Mammary epithelial cell (primary cell): ENCODE data around the gene CD99.

ENCODE experiments used
- EZH2 ChIP-seq: IDR thresholded peaks from 2 replicates; pipeline ENCODE4 v1.6.1; 2012; ENCODE audit warnings: low read length, inconsistent platforms, borderline replicate concordance
- TF ChIP-seq, protein P1 (sequence below), 2 donors: IDR thresholded peaks in 1 of 2; conservative IDR thresholded peaks in 1 of 2; 2 replicates each; pipeline ENCODE4 v1.5.1; 2011 to 2012; ENCODE audit warnings: inconsistent platforms in 2 of 2, low read length in 2 of 2, mild to moderate bottlenecking in 2 of 2, control low read depth in 1 of 2, low read depth in 1 of 2; ENCODE audit not compliant: insufficient read depth in 1 of 2; ENCODE audit errors: extremely low read depth in 1 of 2

DNA sequence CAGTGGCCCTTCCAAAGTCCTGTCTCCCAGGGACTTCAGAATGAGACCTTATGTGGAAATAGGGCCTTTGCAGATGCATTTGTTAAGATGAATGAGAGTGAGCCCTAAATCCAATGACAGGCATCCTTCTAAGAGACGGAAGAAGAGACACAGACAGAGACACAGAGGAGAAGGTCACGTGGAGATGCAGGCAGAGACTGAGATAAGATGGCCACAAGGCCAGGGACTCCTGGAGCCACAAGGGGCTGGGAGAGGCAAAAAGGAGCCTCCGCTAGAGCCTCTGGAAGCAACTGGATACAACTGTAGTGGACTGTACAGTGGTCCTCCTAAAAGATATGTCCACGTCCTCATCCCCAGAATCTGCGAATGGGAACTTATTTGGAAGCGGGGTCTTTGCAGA is 19.0 kb upstream of the CD99 start:
- TF ChIP-seq, protein P1, sequence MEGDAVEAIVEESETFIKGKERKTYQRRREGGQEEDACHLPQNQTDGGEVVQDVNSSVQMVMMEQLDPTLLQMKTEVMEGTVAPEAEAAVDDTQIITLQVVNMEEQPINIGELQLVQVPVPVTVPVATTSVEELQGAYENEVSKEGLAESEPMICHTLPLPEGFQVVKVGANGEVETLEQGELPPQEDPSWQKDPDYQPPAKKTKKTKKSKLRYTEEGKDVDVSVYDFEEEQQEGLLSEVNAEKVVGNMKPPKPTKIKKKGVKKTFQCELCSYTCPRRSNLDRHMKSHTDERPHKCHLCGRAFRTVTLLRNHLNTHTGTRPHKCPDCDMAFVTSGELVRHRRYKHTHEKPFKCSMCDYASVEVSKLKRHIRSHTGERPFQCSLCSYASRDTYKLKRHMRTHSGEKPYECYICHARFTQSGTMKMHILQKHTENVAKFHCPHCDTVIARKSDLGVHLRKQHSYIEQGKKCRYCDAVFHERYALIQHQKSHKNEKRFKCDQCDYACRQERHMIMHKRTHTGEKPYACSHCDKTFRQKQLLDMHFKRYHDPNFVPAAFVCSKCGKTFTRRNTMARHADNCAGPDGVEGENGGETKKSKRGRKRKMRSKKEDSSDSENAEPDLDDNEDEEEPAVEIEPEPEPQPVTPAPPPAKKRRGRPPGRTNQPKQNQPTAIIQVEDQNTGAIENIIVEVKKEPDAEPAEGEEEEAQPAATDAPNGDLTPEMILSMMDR (conservative IDR thresholded peaks at IDR 0.05 in 1 of 2, IDR thresholded peaks at IDR 0.05 in 1 of 2; ENCODE audit: extremely low read depth in 1 of 2, insufficient read depth in 1 of 2, low read depth in 1 of 2, low read length in 2 of 2) = no peak
- no peak for TF ChIP-seq EZH2
